Ectodermal cell (in vitro differentiated cells): ENCODE measurements around the gene PPP4C.

Experiments
- H3K27ac ChIP-seq: 2 replicates; pipeline ENCODE4 v1.7.0; 2013; ENCODE audit warnings: mild to moderate bottlenecking, low read depth, low read length; ENCODE audit not compliant: insufficient read depth, poor library complexity, severe bottlenecking
- H3K27me3 ChIP-seq: 2 replicates; pipeline ENCODE4 v1.7.0; 2013; ENCODE audit warnings: mild to moderate bottlenecking, low read length; ENCODE audit not compliant: insufficient read depth, control insufficient read depth, poor library complexity, severe bottlenecking
- H3K36me3 ChIP-seq: one replicate; pipeline ENCODE4 v1.7.0; 2013; ENCODE audit warnings: low read length; ENCODE audit not compliant: control insufficient read depth, insufficient read depth
- H3K4me1 ChIP-seq: one replicate; pipeline ENCODE4 v1.7.0; 2013; ENCODE audit warnings: low read length; ENCODE audit not compliant: control insufficient read depth, insufficient read depth
- H3K4me3 ChIP-seq: 2 replicates; pipeline ENCODE4 v1.7.0; 2013; ENCODE audit warnings: low read depth, low read length, control low read depth; ENCODE audit not compliant: insufficient read depth
- H3K9me3 ChIP-seq: 2 replicates; pipeline ENCODE4 v1.7.0; 2013; ENCODE audit warnings: mild to moderate bottlenecking, low read length, moderate library complexity; ENCODE audit not compliant: control insufficient read depth
- WGBS, 2 experiments: methylation state at CpG; one replicate each; pipeline ENCODE4 v1.1.7; 2013; ENCODE audit warnings: missing lambda C conversion rate in 2 of 2; 5-methylcytosine and 5-hydroxymethylcytosine counted together

The PPP4C gene

GRCh38 chr16:30066761-30067583 is 8.8 kb upstream of the PPP4C start:
- Histone ChIP-seq H3K27ac (no peak overlapping the region), H3K36me3 (peaks cover 38% of the 10 kb centered on the region)

GRCh38 chr16:30067584-30067916 is 8.2 kb upstream of the PPP4C start:
- Histone ChIP-seq H3K27ac (no peak overlapping the region), H3K27me3 (no peaks in the 10 kb centered on the region), H3K9me3 (no peaks in the 10 kb centered on the region), H3K4me1 (peaks cover 25% of the 10 kb centered on the region), H3K36me3 (peaks cover 38% of the 10 kb centered on the region), H3K4me3 (peak overlapping the region; percentile 98)
- 88 to 96% methylated on average over 6 of the region's 6 CpGs for WGBS, 2 experiments

More at GRCh38 chr16:30066761-30067583, 8.8 kb upstream of the PPP4C start:
- Histone ChIP-seq H3K4me3 (peak overlapping the region; percentile 98), H3K27me3 (no peaks in the 10 kb centered on the region), H3K4me1 (peaks cover 25% of the 10 kb centered on the region), H3K9me3 (no peaks in the 10 kb centered on the region)
- WGBS, 2 experiments = 85% methylated on average over 21 of the region's 21 CpGs

GRCh38 chr16:30068333-30068732 is 7.5 kb upstream of the PPP4C start:
- no peaks in the 10 kb centered on the region for H3K9me3 ChIP-seq
- H3K27me3 ChIP-seq = no peaks in the 10 kb centered on the region
- H3K4me1 ChIP-seq = peaks cover 22% of the 10 kb centered on the region
- no peak overlapping the region for H3K4me3 ChIP-seq
- H3K27ac ChIP-seq = no peak overlapping the region
- 95 to 98% methylated on average over 9 of the region's 9 CpGs for WGBS, 2 experiments
- peaks cover 38% of the 10 kb centered on the region for H3K36me3 ChIP-seq

- peaks cover 16% of the 10 kb centered on the region for H3K4me1 ChIP-seq
- no peaks in the 10 kb centered on the region for H3K27me3 ChIP-seq
- H3K27ac ChIP-seq = no peak overlapping the region
- WGBS, 2 experiments = 95 to 96% methylated on average over 17 of the region's 17 CpGs
- no peaks in the 10 kb centered on the region for H3K9me3 ChIP-seq
- no peak overlapping the region for H3K4me3 ChIP-seq
- peaks cover 38% of the 10 kb centered on the region for H3K36me3 ChIP-seq
These were observed 6.8 kb upstream of the PPP4C start for GRCh38 chr16:30068750-30069610.

DNA sequence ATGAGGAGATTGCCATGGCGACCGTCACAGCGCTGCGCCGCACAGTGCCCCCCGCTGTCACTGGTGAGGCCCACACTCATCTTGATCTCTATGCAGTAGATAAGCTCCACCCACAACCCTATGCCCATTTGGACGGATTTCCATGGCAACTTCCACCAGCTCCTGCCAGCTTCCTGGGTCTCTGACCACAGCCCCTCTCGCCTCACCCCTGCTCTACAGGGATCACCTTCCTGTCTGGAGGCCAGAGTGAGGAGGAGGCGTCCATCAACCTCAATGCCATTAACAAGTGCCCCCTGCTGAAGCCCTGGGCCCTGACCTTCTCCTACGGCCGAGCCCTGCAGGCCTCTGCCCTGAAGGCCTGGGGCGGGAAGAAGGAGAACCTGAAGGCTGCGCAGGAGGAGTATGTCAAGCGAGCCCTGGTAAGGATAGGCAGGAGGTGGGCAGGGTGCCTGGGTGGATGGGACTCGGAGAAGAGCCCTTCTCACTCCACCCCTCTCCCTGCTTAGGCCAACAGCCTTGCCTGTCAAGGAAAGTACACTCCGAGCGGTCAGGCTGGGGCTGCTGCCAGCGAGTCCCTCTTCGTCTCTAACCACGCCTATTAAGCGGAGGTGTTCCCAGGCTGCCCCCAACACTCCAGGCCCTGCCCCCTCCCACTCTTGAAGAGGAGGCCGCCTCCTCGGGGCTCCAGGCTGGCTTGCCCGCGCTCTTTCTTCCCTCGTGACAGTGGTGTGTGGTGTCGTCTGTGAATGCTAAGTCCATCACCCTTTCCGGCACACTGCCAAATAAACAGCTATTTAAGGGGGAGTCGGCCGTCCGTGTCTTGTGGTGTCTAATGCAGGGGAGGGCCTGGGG is 6.0 kb upstream of the PPP4C start:
- Histone ChIP-seq H3K4me3 (no peak overlapping the region), H3K27ac (no peak overlapping the region), H3K9me3 (no peaks in the 10 kb centered on the region), H3K27me3 (no peaks in the 10 kb centered on the region), H3K4me1 (peaks cover 14% of the 10 kb centered on the region), H3K36me3 (peaks cover 38% of the 10 kb centered on the region)
- 95% methylated on average over 31 of the region's 31 CpGs for WGBS, 2 experiments

DNA sequence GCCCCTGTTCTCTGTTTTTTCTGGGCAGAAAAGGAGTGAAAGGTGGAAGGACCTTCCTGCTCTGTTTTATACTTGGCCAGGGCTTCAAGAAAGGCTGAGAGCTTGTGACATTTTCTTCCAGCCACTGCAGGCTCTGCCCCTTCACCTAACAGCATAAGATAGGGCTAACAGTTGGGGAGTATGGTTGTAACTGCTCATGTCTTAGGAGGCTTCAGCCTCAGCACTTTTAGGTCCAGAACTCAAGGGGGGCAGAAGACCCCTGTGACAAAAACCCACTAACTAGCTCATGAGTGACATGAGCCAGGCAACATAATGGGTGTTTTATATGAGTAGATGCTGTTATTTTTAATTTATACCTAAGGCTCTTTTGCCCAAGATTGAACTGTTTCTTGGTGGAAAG is 5.3 kb upstream of the PPP4C start:
- no peak overlapping the region for H3K27ac ChIP-seq
- H3K4me1 ChIP-seq = peaks cover 14% of the 10 kb centered on the region
- H3K4me3 ChIP-seq = no peak overlapping the region
- H3K36me3 ChIP-seq = peaks cover 38% of the 10 kb centered on the region
- no peaks in the 10 kb centered on the region for H3K27me3 ChIP-seq
- no peaks in the 10 kb centered on the region for H3K9me3 ChIP-seq

DNA sequence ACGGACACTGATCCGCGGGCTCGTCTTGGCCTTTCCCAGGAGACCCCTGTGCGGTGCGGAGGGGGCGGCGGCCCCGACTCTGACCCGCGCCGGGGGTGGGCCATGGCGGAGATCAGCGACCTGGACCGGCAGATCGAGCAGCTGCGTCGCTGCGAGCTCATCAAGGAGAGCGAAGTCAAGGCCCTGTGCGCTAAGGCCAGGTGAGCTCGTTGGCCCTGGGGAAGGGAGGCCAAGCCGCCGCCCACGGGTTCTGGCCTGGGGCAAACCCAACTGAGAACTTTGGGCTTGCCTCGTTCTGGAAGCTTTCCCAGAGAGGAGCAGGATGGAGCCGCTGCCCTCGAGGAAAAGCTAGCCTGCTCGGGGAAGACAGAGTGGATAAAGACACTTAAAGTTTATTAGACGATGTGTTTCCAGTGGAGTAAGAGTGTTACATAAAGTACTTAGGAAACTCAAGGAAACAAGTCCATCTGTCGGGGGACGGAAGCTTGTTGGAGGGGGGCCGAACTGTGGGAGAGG is 540 bp downstream of the PPP4C start:
- peak overlapping the region; percentile 89 for H3K4me3 ChIP-seq
- H3K27ac ChIP-seq = peak overlapping the region; percentile 69
- H3K4me1 ChIP-seq = no peaks in the 10 kb centered on the region
- 7% methylated on average over 33 of the region's 33 CpGs for WGBS, 2 experiments
- no peaks in the 10 kb centered on the region for H3K9me3 ChIP-seq
- H3K36me3 ChIP-seq = peaks cover 25% of the 10 kb centered on the region
- no peaks in the 10 kb centered on the region for H3K27me3 ChIP-seq

DNA sequence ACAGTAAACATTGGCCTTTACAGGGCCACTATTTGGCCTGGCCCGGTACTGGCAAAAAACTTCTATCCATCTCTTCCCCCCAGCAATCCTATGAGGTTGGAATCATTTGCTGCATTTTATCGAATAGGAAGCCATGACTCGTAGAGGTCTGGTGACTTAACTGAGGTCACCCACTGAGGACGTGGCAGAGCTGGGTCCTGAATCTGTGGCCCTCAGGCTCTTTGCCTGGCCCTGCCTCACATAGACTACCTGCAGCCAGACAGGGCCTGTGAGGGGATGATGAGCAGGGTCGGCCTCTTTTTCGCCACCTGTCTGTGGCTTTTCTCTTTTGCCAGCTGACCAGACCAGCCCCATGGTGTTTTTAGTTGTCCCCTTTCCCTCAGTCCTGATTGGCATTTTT is 1.9 kb downstream of the PPP4C start:
- Histone ChIP-seq H3K9me3 (no peaks in the 10 kb centered on the region), H3K4me1 (no peaks in the 10 kb centered on the region), H3K36me3 (peaks cover 29% of the 10 kb centered on the region), H3K27me3 (no peaks in the 10 kb centered on the region), H3K4me3 (no peak overlapping the region), H3K27ac (no peak overlapping the region)
- 92 to 97% methylated on average over 6 of the region's 6 CpGs for WGBS, 2 experiments

GRCh38 chr16:30078744-30079143 is 3.0 kb downstream of the PPP4C start:
- Histone ChIP-seq H3K27ac (no peak overlapping the region), H3K36me3 (peaks cover 32% of the 10 kb centered on the region), H3K9me3 (no peaks in the 10 kb centered on the region), H3K27me3 (no peaks in the 10 kb centered on the region), H3K4me1 (no peaks in the 10 kb centered on the region), H3K4me3 (no peak overlapping the region)
- 94% methylated on average over 7 of the region's 7 CpGs for WGBS, 2 experiments
